ENCODE measurements around the gene PRKACB.

PRKACB gene

DNA sequence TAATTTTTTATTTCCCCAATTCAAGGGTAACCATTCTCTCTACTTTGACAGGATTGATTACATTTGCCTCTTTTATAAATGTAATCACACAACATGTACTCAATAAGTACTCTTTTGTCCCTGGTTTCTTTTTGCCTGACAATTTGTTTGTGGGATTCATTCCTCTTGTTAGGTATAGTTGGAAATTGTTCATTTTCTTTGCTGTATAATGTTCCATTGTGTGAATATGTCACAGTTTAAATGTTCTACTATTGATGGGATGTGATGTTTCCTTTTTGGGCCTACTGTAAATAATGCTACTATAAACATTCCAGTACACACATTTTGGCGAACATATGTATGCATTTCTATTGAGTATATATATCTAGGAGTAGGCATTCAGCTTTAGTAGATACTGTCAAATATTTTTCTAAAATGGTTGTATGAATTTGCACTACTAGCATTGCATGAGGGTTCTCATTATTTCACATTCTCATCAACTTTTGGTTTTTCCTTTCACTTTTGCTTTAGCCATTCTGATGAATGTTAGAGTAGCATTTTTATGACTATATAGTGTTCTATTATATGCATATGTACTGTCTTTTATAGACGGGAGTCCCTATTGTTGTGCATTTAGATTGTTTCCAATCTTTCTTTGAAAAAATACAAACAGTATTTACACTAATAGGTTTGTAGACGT, 35.0 kb upstream of the PRKACB start:
- no peak for TF ChIP-seq CTCF (IDR thresholded peaks at IDR 0.05; ENCODE audit: low read depth, low read length)
- in situ Hi-C loops (cut with HindIII; ENCODE audit: low sequenced_read_pairs), result no loop called here
- H3K4me3 ChIP-seq (ENCODE audit: low read depth, low read length), result no peak overlapping the region
- no peak for DNase-seq (ENCODE audit: low read depth, low spot score)

DNA sequence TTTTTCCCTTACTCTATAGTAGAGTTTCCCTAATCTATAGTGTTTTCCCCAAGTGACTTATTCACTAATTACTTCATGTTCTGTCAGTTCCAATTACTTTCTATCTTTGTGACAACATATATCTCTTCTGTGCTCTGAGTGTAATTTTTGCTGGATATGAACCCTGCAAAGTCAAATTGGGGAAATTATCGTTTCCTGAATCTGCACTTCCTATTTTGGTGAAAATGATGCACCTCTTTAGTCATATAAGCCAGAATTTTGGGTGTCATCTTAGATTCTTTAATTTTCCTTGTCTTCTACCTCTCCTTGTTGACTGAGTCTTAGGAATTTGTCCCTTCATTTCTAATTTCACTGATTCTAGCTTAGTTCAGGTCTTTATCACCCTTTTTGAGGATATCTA, 33.4 kb upstream of the PRKACB start:
- no peak for DNase-seq (ENCODE audit: low read depth, low spot score)
- H3K4me3 ChIP-seq (ENCODE audit: low read depth, low read length), result no peak overlapping the region
- no peak for TF ChIP-seq CTCF (IDR thresholded peaks at IDR 0.05; ENCODE audit: low read depth, low read length)
- in situ Hi-C loops (cut with HindIII; ENCODE audit: low sequenced_read_pairs), result no loop called here

GRCh38 chr1:84116558-84116957, 27.5 kb upstream of the PRKACB start:
- DNase-seq (ENCODE audit: low read depth, low spot score), result no peak
- in situ Hi-C loops (cut with HindIII; ENCODE audit: low sequenced_read_pairs), result no loop called here
- H3K4me3 ChIP-seq (ENCODE audit: low read depth, low read length), result no peak overlapping the region
- TF ChIP-seq CTCF (IDR thresholded peaks at IDR 0.05; ENCODE audit: low read depth, low read length), result no peak

GRCh38 chr1:84117868-84118267, 26.2 kb upstream of the PRKACB start:
- no peak overlapping the region for H3K4me3 ChIP-seq (ENCODE audit: low read depth, low read length)
- no peak for TF ChIP-seq CTCF (IDR thresholded peaks at IDR 0.05; ENCODE audit: low read depth, low read length)
- in situ Hi-C loops (cut with HindIII; ENCODE audit: low sequenced_read_pairs), result no loop called here
- peak; percentile 32 for DNase-seq (ENCODE audit: low read depth, low spot score)

DNA sequence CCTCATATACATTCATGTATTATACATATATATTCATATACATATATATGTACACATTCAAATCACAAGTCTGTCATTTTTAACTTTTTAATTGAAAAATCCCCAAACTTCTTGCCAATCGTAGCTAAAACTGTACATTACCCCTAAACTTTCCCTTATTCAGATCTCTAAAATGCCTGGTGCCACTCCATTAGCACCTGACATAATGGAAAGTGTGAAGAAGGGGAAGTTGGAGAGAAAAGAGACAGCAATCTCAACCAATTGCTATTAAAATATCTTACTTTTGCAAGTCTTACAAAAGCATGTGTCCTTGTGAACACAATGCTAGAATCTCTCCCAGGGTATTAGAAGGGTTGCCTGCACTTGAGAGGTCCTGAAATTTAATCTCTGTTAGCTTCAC, 22.7 kb upstream of the PRKACB start:
- no peak for TF ChIP-seq CTCF (IDR thresholded peaks at IDR 0.05; ENCODE audit: low read depth, low read length)
- H3K4me3 ChIP-seq (ENCODE audit: low read depth, low read length), result no peak overlapping the region
- in situ Hi-C loops (cut with HindIII; ENCODE audit: low sequenced_read_pairs), result no loop called here
- no peak for DNase-seq (ENCODE audit: low read depth, low spot score)

DNA sequence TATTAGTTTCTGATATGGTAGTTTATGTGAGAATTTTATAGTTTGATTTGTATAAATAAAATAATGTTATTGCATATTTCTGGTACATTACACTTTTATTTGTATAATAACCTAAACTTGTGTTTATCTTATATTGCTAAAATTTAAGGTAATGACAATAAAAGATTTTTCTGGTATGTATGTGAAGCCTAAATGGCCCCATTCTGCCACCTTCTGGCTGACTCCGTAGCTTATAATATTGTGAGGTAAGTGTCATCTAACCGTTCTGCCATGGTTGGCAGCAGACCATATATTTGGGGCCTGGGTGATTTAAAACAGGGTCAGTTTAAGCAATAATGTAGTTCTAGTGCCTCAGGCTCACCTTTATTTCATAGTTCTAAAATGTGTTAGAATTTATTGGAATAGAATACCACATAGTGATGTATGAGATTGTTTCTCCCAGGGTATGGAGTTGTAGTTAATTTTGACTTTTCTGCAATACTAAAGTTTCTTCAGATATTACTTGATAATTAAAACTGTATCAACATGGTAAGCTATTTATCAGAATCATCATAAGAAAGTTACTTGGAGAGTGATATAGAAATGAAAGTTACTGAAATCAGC, 21.2 kb upstream of the PRKACB start:
- DNase-seq (ENCODE audit: low read depth, low spot score), result peak; percentile 69
- TF ChIP-seq CTCF (IDR thresholded peaks at IDR 0.05; ENCODE audit: low read depth, low read length), result peak; percentile 65
- in situ Hi-C loops (cut with HindIII; ENCODE audit: low sequenced_read_pairs), result no loop called here
- H3K4me3 ChIP-seq (ENCODE audit: low read depth, low read length), result no peak overlapping the region
